Glomerular visceral epithelial cell (primary cell): ENCODE measurements around the gene PRDM16.

Experiments
- DNase-seq: peaks from one replicate; pipeline ENCODE4 v3.0.0-alpha.2; 2016; ENCODE audit errors: extremely low spot score

The PRDM16 gene

DNA sequence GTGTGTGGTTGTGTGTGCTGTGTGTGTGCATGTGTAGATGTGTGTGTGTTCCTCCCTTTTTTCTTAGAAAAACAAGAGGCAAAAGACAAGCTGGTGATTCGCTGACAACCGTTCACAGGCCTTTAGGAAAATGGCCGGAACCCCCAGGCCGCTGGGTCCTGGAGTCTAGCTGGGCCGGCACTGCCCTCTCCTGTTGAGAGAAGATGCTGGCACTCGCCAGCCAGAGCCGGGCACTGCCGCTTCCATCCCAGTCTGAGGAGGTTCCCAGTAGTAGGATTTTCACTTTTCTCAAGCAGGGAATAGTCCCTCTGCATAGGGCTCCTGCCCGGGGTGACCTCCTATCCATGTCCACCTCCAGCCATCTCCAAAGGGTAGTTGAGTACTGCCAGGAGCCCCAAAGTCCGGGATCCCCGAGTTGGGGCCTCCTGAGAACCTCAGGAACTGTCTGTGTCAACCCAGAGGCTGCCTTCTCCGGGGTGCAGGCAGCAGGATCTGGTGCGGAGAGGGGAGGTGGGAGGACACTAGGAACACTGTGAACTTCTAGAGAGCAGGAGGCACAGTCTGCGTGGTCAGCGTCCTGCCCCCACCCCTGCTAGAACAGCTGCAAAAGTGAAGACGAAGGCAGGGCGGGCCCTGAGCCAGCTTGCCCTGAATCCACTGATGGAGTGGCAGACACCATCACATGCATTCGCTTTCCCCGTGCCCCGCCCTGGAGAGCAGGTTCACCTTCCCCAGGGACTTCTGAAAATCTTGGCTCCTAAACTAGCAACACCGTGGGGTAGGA lies 341.3 kb downstream of the PRDM16 start:
- DNase-seq, result peak; percentile 60

DNA sequence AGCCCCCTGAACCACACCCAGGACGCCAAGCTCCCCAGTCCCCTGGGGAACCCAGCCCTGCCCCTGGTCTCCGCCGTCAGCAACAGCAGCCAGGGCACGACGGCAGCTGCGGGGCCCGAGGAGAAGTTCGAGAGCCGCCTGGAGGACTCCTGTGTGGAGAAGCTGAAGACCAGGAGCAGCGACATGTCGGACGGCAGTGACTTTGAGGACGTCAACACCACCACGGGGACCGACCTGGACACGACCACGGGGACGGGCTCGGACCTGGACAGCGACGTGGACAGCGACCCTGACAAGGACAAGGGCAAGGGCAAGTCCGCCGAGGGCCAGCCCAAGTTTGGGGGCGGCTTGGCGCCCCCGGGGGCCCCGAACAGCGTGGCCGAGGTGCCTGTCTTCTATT lies 342.8 kb downstream of the PRDM16 start:
- DNase-seq, result no peak

DNA sequence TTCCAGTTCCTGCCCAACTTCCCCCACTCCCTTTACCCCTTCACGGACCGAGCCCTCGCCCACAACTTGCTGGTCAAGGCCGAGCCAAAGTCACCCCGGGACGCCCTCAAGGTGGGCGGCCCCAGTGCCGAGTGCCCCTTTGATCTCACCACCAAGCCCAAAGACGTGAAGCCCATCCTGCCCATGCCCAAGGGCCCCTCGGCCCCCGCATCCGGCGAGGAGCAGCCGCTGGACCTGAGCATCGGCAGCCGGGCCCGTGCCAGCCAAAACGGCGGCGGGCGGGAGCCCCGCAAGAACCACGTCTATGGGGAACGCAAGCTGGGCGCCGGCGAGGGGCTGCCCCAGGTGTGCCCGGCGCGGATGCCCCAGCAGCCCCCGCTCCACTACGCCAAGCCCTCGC lies 343.4 kb downstream of the PRDM16 start:
- no peak for DNase-seq

DNA sequence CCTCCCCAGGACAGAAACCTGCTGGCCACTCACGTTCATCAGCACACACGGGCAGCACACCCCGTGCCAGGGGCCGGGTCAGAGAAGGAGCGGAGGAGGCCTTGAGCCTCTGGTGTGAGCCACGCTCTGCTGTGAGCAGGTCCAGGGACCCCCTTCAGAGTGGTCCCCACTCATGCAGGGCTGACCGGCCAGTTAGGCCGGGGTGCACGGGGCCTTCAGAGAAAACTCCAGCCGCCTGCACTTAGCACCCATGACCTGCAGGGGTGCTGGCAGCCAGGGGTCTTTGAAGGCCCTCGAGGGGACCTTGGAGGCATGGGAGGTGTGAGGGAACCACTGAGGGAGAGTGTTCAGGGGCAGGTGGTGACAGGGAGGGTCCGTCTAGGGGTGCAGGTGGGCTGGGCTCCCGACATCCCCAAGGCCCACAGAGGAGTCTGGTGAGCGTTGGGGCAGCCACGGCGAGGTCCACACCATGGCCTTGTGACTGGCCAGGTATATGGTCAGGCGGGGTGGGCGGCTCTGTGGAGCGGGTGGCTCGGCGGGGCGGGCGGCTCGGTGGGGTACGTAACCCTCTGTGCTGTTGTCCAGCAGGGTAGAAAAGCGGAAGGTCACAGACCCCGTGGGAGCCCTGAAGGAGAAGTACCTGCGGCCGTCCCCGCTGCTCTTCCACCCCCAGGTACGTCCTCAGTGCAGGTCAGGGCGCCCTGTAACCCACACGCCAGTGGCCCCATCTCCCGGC lies 345.1 kb downstream of the PRDM16 start:
- no peak for DNase-seq

DNA sequence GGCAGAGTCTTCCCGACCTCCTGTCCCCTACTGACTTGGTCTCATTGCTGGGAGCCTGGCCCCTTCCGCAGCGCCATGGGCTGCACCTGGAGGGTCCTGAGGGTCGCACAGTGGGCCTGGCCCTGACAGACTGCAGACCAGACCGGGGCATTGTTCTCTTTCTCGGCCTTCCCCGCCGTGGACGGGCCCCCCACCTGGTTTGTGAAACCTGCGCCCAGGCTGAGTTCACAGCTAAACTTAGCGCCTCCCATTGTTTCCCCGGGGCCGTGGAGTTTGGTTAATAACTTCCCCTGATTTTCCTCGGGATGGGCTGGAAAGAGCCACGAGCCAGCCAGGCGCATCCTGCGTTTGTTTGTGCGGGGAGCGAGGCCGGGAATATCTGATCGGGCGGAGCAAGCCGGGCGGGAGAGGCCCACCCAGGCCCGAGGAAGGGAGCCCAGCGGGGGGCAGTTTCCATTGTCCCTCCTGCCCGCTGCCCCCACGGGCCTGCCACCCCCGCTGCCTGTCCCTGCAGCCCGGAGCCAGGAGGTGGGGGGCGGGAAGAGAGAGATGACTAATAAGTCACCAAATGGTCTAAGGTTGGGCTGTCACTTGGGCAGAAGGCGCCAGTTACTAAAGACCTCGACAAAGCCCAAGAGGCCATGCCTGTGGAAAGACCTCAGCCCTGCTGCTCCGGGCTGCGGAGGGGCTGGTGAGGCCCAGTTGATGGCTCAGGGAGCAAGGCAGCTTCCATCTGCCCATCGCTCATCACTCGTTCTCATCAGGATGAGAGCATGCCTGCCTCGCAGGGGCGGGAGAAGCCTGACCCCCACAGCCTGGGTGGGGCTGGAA lies 346.5 kb downstream of the PRDM16 start:
- DNase-seq, result no peak

DNA sequence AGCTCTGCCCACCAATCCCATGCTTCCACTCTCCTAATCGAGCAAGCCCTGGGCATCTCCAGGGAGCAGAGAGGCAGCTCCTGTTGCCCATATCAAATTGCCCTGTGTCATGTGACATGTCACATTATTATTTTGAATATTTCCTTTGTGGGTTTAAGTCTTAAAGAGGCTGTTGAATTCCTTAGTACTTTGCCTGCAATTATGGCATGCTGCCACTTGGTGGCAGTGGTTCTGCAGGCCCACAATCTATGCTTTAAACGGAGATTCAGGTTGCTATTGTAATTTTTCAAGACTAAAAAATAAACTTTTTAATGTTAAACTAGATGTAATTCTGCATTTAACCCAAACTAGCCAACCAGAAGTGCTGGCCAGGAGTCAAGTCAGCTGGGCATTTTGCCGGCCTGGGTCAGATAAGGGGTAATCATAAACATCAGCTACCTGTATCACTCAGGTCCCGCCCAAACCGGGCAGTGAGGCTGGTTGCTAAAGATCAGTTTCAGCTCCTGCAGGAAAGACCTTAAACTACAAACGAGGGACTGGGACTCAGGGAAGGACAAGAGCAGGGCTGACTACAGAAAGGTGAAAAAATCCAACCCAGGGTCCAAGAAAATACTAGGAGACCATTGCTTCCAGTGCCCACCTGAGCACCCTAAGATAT lies 348.2 kb downstream of the PRDM16 start:
- DNase-seq, result no peak

DNA sequence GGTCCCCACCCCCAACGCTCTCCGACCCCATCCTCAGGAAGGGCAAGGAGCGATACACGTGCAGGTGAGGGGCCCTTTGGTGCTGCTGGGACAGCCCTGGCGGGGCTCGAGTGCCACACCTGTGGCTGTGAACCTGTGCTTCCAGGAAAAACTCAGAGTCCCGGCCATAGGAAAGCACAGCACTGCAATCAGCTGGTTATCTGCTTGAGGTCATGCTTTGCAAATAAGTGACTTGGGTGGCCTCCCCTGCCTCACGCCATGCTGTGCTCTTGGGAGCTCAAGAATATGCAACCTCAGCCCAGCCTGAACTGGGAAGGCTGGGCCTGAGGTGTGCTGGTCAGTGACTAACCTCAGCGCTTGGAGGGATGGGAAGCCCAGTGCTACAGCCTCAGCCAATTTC lies 348.9 kb downstream of the PRDM16 start:
- DNase-seq, result no peak

DNA sequence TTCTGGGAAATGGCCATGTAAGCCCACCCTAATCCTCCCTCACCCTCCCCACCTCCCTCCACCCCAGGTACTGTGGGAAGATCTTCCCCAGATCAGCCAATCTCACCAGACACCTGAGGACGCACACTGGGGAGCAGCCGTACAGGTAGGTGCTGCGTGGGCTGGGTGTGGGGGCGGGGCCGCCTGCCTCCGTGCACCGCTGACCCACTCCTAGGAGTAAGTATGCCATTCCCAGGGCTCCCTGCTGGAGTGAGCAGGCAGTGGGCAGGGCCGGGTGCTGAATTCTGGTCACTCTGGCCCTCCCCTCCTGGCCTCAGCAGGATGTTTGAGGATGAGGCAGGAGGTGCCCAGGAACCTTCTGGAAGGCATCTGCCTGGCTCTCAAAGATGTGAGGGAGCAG lies 349.6 kb downstream of the PRDM16 start:
- DNase-seq, result no peak

DNA sequence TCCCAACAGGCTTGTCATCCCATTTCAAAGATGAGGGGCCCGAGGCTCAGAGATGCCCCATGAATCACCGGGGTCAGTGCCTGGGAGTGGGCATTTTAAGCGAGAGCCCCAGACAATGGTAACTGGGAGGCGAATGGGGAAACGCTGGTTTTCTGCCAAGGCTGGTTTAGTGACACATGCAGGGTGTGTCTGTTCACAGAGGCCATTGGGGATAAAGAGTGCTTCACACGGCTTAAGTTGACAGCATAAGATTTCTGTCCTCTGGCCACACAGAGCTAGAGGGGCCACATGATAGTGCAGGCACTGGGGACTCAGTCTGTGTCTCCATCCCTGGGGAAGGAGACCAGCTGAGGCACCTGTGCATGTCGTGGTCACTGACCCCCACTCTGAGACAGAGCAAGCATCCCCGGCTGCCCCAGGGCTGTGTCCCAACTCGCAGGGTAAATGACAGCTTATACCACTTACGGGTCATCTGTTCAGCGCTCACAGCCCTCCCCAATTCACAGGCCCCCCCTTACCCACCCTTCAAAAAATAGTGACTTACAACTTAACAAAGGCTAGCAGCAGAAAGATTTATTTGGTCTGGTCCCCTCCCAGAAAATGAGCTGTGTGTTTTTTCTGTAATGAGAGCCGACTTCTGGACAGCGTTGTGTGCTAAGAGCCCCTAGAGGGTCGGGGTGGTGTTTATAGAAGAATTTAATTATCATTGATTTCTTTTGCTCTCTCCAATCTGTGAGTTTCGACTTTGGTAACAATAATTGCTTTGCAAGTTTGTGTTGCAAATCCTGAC lies 350.6 kb downstream of the PRDM16 start:
- DNase-seq, result no peak

DNA sequence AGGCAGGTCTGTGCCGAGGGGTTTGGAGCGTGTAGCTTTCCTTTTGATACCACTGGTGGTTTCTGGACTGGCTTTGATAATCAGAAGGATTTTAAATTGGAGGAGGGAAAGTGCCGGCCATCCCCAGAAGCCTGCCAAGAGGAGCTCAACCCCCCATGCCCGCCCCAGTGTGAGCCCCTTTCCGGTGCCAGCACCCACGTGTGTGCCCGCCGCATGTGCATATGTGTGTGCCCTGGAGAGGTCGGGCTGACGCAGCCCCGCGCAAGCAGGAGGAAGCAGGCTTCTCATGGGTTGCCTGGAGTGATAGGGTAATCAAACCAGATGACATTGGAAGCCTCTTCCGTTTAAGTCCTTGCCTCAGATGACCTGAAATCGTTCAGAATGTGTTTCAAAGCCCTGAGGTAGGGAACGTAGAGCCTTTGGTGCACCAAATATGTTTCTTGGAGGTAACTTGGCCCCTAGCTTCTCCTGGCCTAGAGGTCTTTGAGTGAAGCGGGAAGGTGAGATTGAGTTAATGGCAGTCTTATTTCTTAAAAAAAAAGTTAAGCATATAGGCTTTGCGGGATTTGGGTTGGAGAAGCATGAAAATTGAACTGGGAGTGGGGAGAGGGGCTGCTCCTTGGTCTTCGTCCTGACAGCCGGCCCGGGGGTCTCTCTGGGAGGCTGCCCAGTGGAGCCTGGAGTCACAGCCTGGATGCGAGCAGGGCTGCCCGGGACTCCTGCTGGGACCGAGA lies 351.4 kb downstream of the PRDM16 start:
- no peak for DNase-seq

DNA sequence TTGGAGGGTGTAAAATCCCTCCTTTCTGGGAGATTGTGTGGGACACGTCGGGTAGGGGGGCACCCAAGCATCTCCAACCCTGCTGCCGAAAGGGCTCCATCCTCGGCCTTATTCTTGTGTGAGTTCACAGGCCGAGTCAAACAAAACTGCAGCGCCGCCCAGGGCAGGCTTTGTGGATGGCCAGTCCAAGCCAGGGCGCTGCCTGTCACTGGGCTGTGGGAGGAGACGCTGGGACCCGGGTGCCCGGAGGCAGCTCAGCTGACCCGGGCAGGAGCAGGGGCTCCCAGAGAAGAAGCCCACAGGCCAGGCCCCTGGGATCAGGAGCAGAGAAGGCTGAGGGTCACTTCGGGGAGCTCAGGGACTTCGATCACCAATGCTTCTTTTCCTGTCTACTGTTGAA lies 353.6 kb downstream of the PRDM16 start:
- DNase-seq, result no peak

DNA sequence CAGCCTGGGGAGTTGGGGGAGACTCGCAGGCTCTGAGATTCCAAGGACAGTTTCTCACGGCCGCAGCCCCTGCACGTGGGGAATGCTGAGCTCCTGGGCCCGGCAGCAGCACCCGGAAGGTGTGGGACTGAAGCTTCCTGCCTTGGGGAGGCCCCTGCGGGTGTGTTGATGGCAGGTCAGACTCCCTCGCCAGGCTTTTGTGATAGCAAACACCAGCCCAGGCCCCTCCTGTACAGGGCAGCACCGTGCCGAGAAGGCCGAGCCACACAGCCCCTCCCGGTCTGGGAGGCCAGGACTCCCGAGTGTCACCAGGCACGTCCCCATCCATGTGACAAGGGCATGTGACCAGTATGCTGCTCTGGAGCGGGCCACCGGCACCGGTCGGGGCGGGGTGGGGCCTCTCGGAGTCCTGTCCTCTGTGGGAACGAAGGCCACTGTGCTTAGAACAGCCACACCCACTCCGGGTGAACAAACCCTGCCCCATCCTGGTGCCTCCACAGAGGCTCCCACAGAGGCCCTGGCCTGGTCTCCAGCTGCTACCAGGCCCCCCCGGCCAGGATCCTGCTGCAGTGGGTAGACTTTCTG lies 354.3 kb downstream of the PRDM16 start:
- DNase-seq, result no peak

DNA sequence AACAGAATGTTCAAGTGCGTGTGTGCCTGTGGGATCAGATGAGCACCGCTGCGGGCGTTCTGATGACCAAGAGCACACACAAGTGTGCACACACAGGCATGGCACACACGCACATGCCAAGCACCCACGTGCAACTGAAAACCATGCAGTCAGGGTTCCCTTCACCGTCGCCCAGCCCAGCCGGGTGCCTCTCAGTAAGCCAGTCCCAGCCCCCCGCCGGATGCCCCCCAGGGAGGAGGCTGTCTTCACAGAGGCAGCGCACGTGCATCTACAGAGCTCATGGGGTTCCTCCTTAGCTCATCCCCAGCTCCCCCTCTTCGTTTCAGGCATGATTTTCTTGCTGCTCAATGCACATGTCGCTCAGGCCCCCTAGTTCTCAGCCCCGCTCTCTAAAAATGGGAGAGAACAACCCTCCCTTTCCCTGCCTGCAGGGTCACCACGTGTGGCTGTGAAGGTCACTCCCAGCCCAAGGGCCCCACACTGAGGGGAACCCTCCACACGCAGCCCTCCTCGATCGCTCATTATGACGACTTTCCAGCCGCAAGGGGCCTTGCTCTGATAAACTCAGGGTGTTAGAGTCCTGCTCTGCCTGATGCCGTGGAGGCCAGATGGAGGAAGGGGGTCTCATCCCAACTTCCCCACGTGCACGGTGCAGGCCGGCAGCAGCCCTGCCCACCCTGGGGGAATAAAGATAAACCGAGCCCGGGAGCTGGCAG lies 355.1 kb downstream of the PRDM16 start:
- DNase-seq, result no peak

DNA sequence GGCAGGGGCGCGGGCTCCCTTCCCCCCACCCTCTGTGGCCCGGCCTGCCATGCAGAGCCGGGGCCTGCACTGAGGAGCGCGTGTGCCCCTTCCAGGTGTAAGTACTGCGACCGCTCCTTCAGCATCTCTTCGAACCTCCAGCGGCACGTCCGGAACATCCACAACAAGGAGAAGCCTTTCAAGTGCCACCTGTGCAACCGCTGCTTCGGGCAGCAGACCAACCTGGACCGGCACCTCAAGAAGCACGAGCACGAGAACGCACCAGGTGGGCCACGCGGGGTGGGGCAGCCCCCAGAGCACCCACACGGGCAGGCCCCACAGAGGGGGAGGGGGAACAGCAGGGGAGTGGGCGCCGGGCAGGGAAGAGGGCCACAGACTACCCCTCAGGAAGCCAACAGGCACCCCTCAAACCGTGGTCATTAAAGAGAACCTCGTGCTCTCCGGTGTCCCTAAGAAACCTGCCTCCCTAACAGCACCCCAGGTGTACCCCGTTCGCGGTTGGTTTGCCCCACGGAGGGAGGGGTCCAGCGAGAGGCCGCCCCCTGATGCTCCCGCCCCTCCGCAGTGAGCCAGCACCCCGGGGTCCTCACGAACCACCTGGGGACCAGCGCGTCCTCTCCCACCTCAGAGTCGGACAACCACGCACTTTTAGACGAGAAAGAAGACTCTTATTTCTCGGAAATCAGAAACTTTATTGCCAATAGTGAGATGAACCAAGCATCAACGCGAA lies 356.6 kb downstream of the PRDM16 start:
- no peak for DNase-seq

DNA sequence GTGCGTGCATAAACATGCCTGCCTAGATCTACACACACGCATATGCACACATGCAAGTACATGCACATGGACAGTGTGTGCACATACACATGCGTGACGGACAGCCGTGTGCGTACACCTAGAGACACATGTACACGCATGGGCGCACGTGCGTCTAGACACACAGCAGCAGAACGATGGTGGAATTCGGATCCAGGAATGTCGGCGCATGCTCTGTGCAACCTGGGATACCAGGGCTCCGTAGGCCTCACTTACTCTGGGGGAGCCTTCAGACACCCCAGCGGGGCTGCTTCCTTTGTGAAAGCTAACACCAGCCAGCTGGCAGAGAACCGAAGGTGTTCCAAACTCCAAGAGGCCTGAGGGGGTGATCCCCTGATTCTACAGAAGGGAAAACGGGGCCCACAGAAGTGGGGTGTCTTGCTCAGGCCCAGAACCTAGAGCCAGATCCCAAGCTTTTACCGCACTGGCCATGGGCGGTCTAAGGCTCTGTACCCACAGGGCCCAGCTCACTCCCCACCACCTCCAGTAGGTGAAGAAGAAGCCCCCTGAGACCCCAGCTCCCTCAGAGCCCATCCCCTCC lies 358.0 kb downstream of the PRDM16 start:
- no peak for DNase-seq

DNA sequence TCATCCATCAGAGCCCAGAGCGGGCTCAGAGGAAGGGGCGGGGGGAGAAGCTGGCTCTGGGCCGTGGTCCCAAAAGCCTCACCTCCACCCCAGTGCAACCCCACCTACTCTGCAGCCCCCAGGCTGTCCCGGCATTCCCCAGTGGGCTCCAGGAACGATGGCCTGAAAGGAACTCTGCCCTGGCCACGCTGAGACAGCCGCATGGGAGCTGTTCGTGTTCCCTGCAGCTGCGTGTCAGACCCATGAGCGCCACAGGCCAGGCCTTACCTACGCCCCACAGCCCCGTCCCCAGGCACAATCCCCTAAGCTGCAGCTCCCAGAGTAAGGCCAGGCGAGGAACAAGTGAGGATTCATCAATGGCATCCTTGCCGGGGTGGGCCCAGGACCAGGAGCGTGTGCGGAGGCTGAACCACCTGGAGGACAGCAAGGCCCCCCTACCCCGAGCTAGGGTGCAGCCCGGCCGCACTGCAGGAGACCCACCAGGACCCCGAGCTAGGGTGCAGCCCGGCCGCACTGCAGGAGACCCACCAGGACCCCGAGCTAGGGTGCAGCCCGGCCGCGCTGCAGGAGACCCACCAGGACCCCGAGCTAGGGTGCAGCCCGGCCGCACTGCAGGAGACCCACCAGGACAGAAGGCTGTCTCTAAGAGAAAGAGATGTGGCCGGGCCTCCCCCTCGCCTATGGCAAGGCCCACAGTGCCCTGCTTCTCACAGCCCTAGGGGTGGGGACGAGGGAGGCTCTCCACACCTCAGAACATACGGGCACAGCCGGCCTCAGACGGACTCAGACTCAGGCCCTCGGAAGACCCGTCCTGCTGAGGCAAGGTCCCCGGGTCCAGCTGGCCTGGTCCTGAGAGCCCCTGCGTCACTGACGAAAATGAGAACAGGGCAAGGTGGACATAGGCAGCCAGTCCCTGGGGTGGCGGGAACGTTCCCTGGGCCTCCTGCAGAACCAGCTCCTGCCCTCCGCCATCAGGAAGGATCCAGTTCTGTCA lies 359.0 kb downstream of the PRDM16 start:
- DNase-seq, result no peak

DNA sequence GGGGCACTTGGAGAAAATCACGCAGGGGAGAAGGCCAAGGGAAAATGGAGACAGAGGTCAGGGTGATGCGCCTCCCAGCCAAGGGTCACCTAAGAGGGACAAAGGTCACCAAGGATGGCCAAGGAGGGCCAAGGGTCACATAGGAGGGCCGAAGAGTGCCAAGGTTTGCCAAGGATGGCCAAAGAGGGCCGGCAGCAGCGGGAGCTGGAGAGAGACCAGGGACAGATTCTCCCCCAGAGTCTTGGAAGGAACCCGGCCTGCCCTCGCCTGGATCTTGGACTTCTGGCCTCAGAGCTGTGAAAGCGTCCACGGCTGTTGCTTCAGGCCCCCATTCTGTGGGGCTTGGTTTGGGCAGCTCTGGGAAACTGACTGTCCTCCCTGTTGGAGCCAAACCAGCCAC lies 359.9 kb downstream of the PRDM16 start:
- no peak for DNase-seq
